Measurements from ENCODE around the gene SLC16A8.

SLC16A8 gene

DNA sequence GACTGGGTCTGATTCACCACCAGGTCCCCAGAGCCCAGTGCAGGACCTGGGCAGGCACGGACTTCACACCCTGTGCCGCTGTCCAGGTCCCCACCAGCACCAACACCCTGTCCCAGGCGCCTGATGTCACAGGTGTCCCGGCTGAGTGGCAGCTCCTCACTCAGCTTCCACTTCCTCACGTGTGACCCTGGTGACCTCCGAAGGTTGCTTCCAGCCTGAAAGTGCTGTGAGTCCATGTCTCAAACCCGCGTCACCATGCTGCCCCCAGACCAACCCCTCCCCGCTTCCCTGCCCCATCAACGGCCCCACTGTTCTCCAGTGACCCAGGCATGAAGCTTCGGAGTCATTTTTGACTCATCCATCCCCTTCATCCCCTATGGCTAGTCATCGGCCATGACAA, 52.5 kb downstream of the SLC16A8 start:
- TF ChIP-seq, protein P1, sequence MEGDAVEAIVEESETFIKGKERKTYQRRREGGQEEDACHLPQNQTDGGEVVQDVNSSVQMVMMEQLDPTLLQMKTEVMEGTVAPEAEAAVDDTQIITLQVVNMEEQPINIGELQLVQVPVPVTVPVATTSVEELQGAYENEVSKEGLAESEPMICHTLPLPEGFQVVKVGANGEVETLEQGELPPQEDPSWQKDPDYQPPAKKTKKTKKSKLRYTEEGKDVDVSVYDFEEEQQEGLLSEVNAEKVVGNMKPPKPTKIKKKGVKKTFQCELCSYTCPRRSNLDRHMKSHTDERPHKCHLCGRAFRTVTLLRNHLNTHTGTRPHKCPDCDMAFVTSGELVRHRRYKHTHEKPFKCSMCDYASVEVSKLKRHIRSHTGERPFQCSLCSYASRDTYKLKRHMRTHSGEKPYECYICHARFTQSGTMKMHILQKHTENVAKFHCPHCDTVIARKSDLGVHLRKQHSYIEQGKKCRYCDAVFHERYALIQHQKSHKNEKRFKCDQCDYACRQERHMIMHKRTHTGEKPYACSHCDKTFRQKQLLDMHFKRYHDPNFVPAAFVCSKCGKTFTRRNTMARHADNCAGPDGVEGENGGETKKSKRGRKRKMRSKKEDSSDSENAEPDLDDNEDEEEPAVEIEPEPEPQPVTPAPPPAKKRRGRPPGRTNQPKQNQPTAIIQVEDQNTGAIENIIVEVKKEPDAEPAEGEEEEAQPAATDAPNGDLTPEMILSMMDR (IDR thresholded peaks at IDR 0.05; ENCODE audit: low read depth, low read length), result no peak
- DNase-seq (ENCODE audit: extremely low read depth, low read depth), result no peak

DNA sequence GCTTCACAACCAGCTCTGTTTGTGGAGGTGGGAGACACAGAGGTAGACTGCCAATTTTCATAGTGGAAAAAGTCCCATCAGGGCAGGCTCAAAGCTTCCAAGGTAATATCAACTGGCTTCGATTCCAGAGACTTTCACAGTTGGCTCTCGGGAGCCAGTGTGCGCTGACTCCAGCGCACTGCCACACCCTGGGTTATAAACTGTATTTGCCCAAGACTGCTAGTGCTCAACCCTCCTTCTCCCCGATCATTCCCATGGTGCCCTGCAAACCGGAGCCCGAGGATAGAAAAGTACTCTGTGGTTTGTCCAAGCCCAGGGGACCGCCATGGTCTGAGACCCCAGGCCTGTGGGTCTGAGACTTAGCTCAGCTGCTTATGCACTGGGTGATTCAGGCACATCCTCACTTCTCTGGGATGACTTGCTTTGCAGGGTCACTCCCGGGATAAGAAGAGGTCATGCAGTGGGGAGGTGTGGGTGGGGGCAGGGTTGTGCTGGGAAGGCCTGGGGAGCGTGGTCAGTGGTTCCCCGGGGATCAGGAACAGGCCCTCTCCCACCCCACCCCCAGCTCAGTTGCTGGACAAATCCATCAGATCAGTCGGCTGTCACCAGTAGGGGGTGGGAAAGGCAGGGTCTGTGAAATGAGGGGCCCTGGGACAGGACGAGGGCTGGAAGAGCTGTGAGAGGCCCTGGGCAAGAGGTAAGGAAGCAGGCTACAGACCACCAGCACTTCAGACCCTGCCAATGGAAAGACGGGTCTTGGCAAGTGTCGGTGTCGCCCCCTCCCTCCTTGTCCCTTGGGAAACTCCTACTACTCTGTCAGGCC, 53.5 kb downstream of the SLC16A8 start:
- DNase-seq (ENCODE audit: extremely low read depth, low read depth), result no peak
- TF ChIP-seq, protein P1 (IDR thresholded peaks at IDR 0.05; ENCODE audit: low read depth, low read length), result no peak

DNA sequence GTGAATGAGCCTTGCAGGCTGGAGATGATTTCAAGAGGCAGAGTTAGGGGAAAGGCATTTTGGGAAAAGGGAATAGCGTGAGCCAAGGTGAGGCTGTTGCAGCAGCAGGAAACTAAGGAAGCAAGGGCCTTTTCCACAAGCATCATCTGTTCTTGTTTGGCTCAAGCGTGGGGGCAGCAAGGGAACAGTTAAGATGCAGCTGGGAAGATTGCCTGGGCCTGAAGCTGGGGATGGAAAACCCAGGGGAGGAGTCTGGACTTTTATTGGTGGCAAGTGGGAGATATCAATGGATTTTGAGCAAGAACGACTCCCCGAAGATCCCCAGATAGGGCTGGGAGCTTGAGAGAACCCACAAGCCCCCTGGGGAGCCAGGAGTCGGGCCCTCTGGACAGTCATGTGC, 54.1 kb downstream of the SLC16A8 start:
- no peak for DNase-seq (ENCODE audit: extremely low read depth, low read depth)

DNA sequence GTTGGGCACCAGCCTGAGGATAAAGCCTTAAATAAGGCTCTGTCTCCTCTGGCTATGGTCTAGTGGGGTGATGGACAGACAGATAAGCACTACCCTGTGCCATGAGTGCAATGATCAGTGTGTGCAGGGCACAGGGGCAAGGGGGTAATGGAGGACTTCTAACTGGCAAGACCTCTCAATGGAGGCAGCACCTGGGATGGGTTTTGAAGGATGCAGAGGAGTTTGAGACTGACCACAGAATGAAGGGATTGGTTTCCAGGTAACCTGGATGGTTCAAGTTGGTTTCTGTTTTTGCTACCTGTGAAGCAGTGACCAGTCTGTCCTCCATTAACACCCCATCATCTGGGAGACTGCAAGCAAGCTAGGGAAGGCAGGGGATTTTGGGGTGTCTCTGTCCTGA, 54.6 kb downstream of the SLC16A8 start:
- TF ChIP-seq, protein P1 (IDR thresholded peaks at IDR 0.05; ENCODE audit: low read depth, low read length), result no peak

More for the DNA sequence above, 54.1 kb downstream of the SLC16A8 start:
- TF ChIP-seq, protein P1 (IDR thresholded peaks at IDR 0.05; ENCODE audit: low read depth, low read length), result no peak

DNA sequence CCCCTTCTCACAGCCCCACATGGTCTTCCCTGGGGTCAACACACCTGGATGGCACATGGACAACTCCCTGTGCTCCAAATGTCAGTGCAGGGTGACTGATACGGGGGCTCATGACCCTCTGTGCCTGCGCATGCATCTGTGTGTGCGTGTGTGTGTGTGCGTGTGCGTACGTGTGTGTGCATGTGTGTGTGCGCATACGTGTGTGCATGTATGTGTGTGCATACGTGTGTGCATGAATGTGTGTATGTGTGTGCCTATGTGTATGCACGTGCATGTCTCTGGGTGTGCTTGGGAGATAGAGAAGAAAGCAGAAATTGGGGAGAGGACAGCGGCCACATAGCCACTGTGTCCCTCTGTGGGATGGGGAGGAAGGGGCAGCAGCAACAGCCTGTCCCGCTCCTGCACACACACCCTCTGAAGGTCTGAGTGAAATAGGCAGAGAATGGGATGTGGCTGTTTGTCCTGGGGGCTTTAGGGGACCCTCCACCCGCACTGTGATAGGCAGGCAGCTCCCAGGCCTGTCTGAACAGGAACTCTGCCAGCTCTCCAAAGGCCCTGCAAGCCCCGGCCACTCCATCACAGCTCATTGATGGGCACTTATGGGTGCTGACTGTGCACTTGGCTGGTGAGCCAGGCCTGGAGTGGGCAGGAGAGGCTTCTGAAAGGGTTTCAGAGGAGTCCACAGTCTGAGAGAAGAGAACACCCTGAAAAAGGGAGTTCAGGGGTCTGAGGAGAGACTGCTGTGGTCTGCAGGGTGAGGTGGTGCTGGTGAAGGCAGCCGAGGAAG, 55.4 kb downstream of the SLC16A8 start:
- TF ChIP-seq, protein P1 (IDR thresholded peaks at IDR 0.05; ENCODE audit: low read depth, low read length), result no peak
- no peak for DNase-seq (ENCODE audit: extremely low read depth, low read depth)

More for the DNA sequence above, 54.6 kb downstream of the SLC16A8 start:
- DNase-seq (ENCODE audit: extremely low read depth, low read depth), result no peak

All from AG09319 (cell line).